T-helper 1 cell (primary cell): Measurements from ENCODE around the gene EMP3.

ENCODE experiments used
- DNase-seq, 5 donors: peaks; one replicate each; pipeline ENCODE4 v3.0.0-alpha.2; 2012 to 2020

EMP3 gene

GRCh38 chr19:48318286-48318987, 6.9 kb upstream of the EMP3 start:
- no peak for DNase-seq

DNA sequence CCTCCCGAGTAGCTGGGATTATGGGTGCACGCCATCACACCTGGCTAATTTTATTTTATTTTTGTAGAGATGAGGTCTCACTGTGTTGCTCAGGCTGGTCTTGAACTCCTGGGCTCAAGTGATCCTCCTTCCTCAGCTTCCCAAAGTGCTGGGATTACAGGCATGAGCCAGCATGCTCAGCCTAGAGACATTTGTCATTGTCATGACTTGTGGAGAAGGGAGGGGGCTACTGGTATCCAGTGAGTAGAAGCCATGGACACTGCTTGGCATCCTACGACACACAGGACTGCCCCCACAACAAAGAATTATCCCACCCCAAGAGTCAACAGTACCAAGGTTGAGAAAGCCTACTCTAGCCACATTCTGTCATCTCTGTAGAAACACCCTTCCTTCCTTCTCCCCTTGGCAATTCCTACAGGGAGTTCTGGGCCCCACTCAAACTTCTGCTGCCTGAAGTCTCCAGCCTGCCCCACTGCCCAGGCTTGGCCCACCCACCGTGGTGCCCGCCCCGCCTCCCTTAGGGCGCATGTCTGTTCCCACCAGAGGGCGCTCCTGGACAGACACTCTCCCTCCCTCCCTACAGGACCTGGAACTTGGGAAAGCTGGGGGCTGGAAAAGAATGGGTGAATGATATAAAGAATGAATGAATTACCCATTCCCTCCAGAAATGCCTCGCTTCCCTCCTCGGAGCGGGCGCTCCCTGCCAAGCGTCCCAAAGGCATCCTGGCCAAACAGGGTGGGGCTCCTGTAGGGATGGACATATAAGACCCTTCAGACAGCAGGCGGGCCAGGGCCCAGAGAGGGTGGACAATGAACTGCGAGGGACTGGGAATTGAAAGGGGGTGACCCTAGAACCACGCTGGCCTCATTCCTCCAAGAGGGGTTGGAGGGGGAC, 5.5 kb upstream of the EMP3 start:
- peak; percentile 52 to 75 (median 68) for DNase-seq

GRCh38 chr19:48321372-48321621, 4.1 kb upstream of the EMP3 start:
- peak; percentile 94 to 98 (median 97) for DNase-seq

GRCh38 chr19:48321622-48322591, 3.4 kb upstream of the EMP3 start:
- DNase-seq: peak; percentile 98 to 100 (median 99)

- peak in 3 of 5 donors; percentile 27 to 66 (median 34) for DNase-seq
These were observed 4.0 kb downstream of the EMP3 start for GRCh38 chr19:48329167-48329891.

GRCh38 chr19:48330012-48330681, 4.8 kb downstream of the EMP3 start:
- DNase-seq: peak; percentile 71 to 94 (median 83)

- DNase-seq: no peak
These were observed 7.0 kb downstream of the EMP3 start for GRCh38 chr19:48332351-48332661.

GRCh38 chr19:48332662-48333466, 7.5 kb downstream of the EMP3 start:
- DNase-seq: peak; percentile 93 to 99 (median 97)

DNA sequence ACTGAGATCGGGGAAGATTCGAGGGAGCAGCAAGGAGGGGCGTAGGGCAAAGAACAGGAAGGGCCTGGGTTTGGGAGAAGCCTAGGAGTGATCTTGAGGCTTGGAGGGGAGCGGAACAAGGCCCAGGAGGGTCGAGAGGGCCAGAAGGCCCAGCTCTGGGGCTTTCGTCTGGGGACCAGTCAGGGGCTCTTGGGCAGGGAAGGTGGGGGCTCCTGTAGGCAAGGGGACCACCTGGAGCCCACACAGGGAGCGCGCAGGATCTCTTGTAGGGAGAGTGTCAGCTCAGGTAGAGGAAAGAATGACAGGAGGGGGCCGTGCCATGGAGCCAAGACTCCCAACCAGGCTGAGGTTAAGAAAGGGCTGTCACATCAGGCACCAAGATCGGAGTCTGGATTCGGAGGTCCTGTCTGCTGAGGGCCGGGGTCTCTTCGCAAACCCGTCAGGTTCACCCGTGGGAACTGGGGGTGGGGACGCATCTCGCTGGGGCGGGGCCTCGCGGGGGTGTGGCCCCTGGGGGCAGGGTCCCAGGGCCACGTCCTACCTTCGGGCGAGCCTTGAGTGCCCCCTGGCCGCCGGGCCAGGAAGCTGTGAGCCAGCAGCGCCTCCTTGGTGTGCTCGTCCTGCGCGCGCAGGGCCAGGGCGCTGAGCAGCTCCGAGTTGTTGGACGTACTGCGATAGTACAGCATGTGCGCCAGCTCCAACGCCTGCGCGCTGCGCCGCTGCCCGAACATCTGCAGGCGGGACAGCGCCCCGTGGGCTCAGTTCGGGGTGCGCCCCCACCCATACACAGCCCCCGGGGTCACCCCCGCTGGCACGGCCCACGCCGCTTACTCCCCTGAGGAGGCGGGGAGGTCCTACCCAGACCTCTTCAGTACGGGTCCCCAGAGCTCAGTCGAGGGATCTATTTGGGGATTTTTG, 8.4 kb downstream of the EMP3 start:
- peak; percentile 89 to 96 (median 93) for DNase-seq

GRCh38 chr19:48338253-48338755, 13.0 kb downstream of the EMP3 start:
- DNase-seq: no peak

DNA sequence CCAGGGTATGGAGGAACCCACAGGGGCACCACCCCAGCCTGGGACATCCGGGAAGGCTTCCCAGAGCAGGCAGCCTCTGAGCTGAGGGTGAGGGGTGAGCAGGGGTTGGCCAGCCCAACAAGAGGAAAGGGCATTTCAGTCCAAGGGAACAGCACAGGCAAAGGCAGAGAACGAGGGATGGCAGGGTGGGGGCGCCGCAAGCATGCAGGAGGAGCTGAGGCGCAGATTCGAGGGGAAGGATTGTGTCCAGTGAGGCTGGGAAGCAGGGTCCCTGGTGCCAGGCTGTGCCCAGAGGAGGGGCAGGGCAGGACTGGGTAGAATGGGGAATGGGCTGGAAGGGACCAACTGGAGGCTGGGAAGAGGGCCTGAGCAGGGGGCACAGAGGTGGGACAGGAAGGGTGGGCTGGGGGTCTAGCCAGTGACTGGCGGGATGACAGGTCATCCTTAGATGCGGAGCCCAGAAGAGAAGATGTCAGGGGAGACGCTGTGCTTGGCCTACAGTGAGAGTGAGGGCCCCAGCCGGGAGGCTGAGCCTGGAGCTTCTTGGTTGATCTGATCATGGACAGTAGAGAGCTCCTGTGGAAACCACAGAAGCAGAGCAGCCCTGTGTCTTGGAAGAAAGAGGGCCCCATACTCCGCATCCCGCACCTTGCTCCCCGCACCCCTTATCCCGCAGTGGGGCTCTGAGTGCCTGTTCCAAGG, 13.6 kb downstream of the EMP3 start:
- no peak for DNase-seq

- DNase-seq: no peak
These were observed 15.6 kb downstream of the EMP3 start for GRCh38 chr19:48340995-48341394.

- no peak for DNase-seq
These were observed 16.4 kb downstream of the EMP3 start for GRCh38 chr19:48341515-48342413.

GRCh38 chr19:48342414-48342738, 17.0 kb downstream of the EMP3 start:
- no peak for DNase-seq

- DNase-seq: no peak
These were observed 17.6 kb downstream of the EMP3 start for GRCh38 chr19:48342841-48343540.

DNA sequence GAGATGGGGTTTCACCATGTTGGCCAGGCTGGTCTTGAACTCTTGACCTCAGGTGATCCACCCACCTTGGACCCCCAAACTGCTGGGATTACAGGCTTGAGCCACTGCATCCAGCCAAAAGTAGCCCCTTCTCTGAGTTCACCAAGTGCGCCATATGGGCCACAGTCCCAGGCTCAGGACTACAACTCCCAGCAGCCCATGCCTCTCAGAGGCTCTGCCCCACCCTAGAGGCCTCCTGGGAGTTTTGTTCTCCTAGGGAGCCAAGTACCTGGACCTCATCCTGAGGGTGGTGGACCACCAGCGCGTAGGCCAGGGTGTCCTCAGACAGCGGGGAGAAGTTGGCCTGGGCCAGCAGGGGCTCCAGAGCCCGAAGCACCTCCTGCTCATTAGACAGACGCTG, 19.5 kb downstream of the EMP3 start:
- no peak for DNase-seq

- no peak for DNase-seq
These were observed 20.8 kb downstream of the EMP3 start for GRCh38 chr19:48346191-48346590.
